Lower lobe of right lung (tissue), 2 donors: ENCODE data around the gene SGCE. TPM values are rescaled to one million over a fixed set of nuclear protein-coding genes. Genes with fewer than 3 reads are reported as not detected.

ENCODE experiments used
- ATAC-seq, 2 donors: fragments of 200-7000 bp; cut with Tn5 transposase; one replicate each; pipeline ENCODE4 v1.9.1; 2020 to 2022; ENCODE audit warnings: mild to moderate bottlenecking in 2 of 2, moderate library complexity in 2 of 2
- DNase-seq: peaks from one replicate; pipeline ENCODE4 v3.0.0-alpha.2; 2020
- H3K27ac ChIP-seq: fragments of 200-600 bp; one replicate; pipeline ENCODE4 v1.8.0; 2022
- H3K27me3 ChIP-seq: fragments of 200-600 bp; one replicate; pipeline ENCODE4 v1.8.0; 2022; ENCODE audit warnings: low read depth
- H3K36me3 ChIP-seq: fragments of 200-600 bp; one replicate; pipeline ENCODE4 v1.8.0; 2022; ENCODE audit warnings: mild to moderate bottlenecking
- H3K4me1 ChIP-seq: fragments of 200-600 bp; one replicate; pipeline ENCODE4 v1.8.0; 2022
- H3K4me3 ChIP-seq: fragments of 200-600 bp; one replicate; pipeline ENCODE4 v1.8.0; 2022; ENCODE audit warnings: mild to moderate bottlenecking
- H3K9me3 ChIP-seq: fragments of 200-600 bp; one replicate; pipeline ENCODE4 v1.8.0; 2022
- intact Hi-C: fragments of 100-400 bp; cut with DNase I; formaldehyde crosslinking; loops from one replicate; pipeline ENCODE4 v1.11.0; 2022
- total RNA-seq: library from RNA; stranded (reverse); fragmentation: NEBNext Ultra II Directional; extraction: Animal tissue kit (Norgen Biotek cat#: 25700); gene quantifications from one replicate; pipeline ENCODE4 v1.2.1, GENCODE V29; 2021
- TF ChIP-seq, protein P1 (sequence below): fragments of 200-600 bp; IDR thresholded peaks from one replicate; pipeline ENCODE4 v1.8.0; 2022; ENCODE audit warnings: antibody characterized with exemption, mild to moderate bottlenecking
- donor health status: DM: no; HTN: yes; CAD: no; lungs with severe emphysema.

Gene SGCE
- total RNA-seq, 1 donor from 2014 or later, result 47.1 TPM

DNA sequence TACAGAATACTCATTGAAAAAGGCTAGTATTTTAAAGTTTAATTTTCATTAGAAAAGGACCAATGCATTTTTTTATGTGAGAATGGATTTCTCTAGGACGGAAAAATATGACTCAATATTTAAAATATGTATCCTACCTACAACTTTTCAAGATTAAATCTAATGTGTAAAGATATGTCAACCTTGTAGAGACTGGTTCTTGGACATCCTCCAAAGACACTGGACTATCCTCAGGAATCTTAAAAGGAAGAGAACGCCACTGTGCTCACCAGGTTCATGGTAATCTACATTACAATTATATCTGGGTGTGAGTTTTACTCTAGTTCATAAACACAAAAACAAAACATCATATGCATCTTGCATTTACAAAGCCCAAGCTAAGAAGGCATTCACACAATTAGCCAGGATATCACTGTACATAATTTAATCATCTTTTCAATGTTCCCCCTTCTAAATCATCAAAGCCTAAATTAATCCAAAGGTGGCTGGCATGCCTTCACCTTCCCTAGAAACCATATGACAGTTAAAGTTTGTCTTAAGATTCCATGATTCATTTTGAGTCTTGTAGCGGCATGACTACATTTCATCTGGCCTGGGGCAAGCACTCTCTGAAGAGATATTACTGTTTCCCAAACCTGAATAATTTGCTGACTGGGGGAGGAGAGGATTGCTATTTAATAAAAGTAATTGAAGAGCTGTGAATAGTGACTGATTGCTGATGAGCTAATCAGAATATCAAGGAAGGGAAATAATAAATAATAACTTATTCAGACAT, 12.0 kb downstream of the SGCE start:
- Histone ChIP-seq H3K27ac (no peak overlapping the region), H3K4me3 (no peak overlapping the region), H3K4me1 (no peaks in the 10 kb centered on the region), H3K36me3 (no peaks in the 10 kb centered on the region), H3K9me3 (no peaks in the 10 kb centered on the region), H3K27me3 (no peaks in the 10 kb centered on the region)
- TF ChIP-seq, protein P1, sequence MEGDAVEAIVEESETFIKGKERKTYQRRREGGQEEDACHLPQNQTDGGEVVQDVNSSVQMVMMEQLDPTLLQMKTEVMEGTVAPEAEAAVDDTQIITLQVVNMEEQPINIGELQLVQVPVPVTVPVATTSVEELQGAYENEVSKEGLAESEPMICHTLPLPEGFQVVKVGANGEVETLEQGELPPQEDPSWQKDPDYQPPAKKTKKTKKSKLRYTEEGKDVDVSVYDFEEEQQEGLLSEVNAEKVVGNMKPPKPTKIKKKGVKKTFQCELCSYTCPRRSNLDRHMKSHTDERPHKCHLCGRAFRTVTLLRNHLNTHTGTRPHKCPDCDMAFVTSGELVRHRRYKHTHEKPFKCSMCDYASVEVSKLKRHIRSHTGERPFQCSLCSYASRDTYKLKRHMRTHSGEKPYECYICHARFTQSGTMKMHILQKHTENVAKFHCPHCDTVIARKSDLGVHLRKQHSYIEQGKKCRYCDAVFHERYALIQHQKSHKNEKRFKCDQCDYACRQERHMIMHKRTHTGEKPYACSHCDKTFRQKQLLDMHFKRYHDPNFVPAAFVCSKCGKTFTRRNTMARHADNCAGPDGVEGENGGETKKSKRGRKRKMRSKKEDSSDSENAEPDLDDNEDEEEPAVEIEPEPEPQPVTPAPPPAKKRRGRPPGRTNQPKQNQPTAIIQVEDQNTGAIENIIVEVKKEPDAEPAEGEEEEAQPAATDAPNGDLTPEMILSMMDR, result no peak
- DNase-seq (no peak), ATAC-seq (no peak)
- intact Hi-C loops, result no loop called here

DNA sequence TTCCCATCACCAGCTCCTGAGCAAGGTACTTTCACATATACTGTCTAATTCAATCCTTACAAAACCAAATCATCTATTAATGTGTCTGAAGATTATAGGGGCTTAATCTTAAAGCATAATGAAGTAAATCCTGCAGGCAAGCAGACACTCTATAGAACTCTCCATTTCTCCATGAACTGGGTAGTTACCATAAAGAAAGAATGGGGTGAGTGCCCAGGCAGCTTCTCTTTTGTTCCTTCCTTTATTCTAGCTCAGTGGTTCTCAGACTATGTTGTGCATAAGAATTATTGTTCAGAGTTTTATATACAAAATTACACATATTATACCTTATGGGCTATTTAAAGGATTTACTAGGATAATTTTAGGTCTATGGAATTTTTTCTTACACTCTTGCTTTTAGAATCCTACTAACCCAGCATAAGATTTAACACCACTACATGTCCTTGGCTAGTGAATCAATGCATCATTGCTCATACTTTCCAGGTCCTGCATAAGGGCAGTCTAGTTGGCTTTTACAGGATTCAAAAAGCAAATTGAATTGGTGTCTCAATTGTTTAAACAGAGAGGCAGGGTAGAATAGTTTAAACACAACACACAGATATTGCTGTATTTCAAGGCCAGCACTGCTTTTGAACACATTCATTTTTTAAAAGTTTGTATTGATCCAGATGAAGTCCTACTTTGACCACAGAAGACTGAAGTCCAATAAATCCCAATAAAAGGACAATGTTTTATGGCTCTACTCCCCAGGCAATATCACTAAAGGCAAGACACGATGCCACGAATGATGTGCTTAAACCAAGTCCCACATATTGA, 12.9 kb downstream of the SGCE start:
- Histone ChIP-seq H3K27ac (no peak overlapping the region), H3K27me3 (no peaks in the 10 kb centered on the region)
- ATAC-seq, result no peak

DNA sequence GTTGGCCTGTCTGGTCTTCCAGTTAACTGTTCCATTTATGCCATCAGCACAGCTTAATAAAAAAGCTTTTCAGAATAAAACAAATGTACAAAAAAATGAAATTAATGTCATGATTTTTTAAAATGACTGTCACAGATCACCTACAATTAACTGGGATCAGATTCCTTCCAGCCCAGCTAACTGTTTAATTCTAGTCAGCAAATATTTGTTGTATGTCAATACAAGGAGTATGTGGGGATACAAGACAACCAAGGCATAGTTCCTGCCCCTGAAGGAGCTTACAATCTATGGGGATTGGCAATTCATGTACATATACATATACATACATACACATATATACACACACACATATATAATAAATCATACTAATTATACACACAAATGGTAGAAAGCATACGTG, 16.5 kb downstream of the SGCE start:
- H3K4me1 ChIP-seq, result no peaks in the 10 kb centered on the region
- intact Hi-C loops, result no loop called here
- no peaks in the 10 kb centered on the region for H3K9me3 ChIP-seq
- DNase-seq, result no peak
- TF ChIP-seq, protein P1, result no peak
- H3K4me3 ChIP-seq, result no peak overlapping the region
- H3K27me3 ChIP-seq, result no peaks in the 10 kb centered on the region
- no peaks in the 10 kb centered on the region for H3K36me3 ChIP-seq
- ATAC-seq, result no peak
- H3K27ac ChIP-seq, result no peak overlapping the region

More for the DNA sequence above, 12.9 kb downstream of the SGCE start:
- Histone ChIP-seq H3K4me1 (no peaks in the 10 kb centered on the region), H3K4me3 (no peak overlapping the region), H3K36me3 (no peaks in the 10 kb centered on the region), H3K9me3 (no peaks in the 10 kb centered on the region)
- intact Hi-C loops, result no loop called here
- TF ChIP-seq, protein P1, result no peak
- DNase-seq, result no peak

DNA sequence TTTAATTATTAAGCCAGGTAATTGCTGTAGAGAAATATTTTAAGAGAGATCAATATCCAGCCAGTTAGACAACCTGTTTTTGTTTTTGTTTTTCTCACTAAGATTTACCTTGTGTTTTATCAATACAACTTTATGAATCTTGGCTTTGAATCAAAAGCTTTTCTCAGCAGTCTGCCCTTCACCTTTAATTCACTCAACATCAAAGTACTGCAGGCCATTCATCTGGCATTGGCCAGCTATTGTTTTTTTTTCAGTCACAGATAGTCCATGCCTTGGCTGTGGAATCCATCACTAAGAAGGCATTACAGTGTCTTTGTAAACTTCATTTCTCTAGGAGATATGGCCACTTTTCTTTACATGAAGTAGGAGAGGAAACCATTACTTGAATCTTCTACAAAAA, 20.2 kb downstream of the SGCE start:
- Histone ChIP-seq H3K27ac (no peak overlapping the region), H3K27me3 (no peaks in the 10 kb centered on the region), H3K4me3 (no peak overlapping the region), H3K4me1 (peaks cover 10% of the 10 kb centered on the region), H3K36me3 (no peaks in the 10 kb centered on the region), H3K9me3 (no peaks in the 10 kb centered on the region)
- ATAC-seq (no peak), DNase-seq (no peak)
- TF ChIP-seq, protein P1, result no peak
- intact Hi-C loops, result no loop called here

DNA sequence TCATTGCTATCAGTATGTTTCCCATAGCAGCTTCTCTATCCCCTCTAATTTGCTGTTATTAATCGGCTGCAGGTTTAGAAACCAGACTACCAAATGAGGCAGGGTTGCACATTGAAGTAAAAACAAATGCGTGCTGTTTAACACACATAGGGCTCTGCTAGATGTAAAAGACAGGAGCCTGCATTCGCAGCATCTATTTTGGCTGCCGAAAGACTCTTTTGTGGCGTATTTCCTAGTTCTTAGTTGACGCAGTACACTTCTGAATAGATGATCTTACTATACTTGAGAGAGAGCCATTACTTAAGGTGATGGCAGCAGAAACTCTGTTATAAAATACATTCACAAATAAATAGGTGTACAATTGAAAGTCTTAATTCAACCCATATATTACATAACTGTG, 21.4 kb downstream of the SGCE start:
- Histone ChIP-seq H3K36me3 (no peaks in the 10 kb centered on the region), H3K4me1 (peaks cover 10% of the 10 kb centered on the region), H3K27me3 (no peaks in the 10 kb centered on the region), H3K9me3 (no peaks in the 10 kb centered on the region), H3K4me3 (no peak overlapping the region), H3K27ac (no peak overlapping the region)
- TF ChIP-seq, protein P1, result no peak
- DNase-seq (no peak), ATAC-seq (no peak)
- intact Hi-C loops, result no loop called here
